Measurements from ENCODE around the gene TNNT2.

DNA sequence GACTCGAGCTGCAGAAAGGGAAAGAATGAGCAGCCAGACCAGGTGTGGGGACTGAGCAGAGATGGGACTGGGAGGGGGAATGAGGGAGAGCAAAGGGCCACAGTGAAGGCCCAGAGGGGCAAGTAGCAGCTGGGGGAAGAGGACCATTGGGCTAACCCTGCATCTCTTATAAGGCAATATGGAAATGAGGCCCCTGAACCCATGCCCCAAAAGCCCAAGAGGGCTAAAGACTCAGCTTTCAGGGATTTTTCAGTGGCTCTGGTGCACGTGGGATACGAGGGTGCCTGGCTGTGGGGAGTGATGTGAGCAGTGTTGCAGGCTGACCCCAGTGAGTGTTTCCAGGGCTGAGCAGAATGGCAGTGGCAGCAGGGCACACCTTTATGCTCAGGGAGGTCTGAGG lies 44.5 kb upstream of the TNNT2 start:
- TF ChIP-seq, protein P1, sequence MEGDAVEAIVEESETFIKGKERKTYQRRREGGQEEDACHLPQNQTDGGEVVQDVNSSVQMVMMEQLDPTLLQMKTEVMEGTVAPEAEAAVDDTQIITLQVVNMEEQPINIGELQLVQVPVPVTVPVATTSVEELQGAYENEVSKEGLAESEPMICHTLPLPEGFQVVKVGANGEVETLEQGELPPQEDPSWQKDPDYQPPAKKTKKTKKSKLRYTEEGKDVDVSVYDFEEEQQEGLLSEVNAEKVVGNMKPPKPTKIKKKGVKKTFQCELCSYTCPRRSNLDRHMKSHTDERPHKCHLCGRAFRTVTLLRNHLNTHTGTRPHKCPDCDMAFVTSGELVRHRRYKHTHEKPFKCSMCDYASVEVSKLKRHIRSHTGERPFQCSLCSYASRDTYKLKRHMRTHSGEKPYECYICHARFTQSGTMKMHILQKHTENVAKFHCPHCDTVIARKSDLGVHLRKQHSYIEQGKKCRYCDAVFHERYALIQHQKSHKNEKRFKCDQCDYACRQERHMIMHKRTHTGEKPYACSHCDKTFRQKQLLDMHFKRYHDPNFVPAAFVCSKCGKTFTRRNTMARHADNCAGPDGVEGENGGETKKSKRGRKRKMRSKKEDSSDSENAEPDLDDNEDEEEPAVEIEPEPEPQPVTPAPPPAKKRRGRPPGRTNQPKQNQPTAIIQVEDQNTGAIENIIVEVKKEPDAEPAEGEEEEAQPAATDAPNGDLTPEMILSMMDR (IDR thresholded peaks at IDR 0.05; ENCODE audit: low read depth, low read length), result no peak
- no peak for TF ChIP-seq EZH2phosphoT487 (IDR thresholded peaks at IDR 0.05; ENCODE audit: low read depth)

Data from OCI-LY3 (cell line).